Measurements from ENCODE around the gene GABRA4.
A peak's percentile ranks its signal among the peaks of the same experiment; 100 is the strongest.

GABRA4 gene

GRCh38 chr4:46993075-46994006 lies at the start of gene GABRA4:
TSS of gene GABRA4 (minus strand) at chr4:46993581. CDS start at chr4:46993424, 157 bp downstream.
- no peak for DNase-seq

GRCh38 chr4:47040828-47041227 lies 47.4 kb upstream of the GABRA4 start:
- no peak for DNase-seq

GRCh38 chr4:47038263-47038662 lies 44.9 kb upstream of the GABRA4 start:
- no peak for DNase-seq

GRCh38 chr4:47032405-47033106 lies 39.2 kb upstream of the GABRA4 start:
- DNase-seq = peak; percentile 56

GRCh38 chr4:47031751-47032404 lies 38.5 kb upstream of the GABRA4 start:
- DNase-seq = no peak

GRCh38 chr4:47031011-47031678 lies 37.8 kb upstream of the GABRA4 start, which contains the start of gene GABRB1:
TSS of gene GABRB1 (plus strand) at chr4:47031567.
- no peak for DNase-seq

GRCh38 chr4:47017494-47017893 lies 24.1 kb upstream of the GABRA4 start:
- no peak for DNase-seq

GRCh38 chr4:47017081-47017480 lies 23.7 kb upstream of the GABRA4 start:
- no peak for DNase-seq

GRCh38 chr4:47013373-47013772 lies 20.0 kb upstream of the GABRA4 start:
- DNase-seq = no peak

- no peak for DNase-seq
These were observed 19.3 kb upstream of the GABRA4 start for GRCh38 chr4:47012676-47013075.

GRCh38 chr4:47010912-47011446 lies 17.6 kb upstream of the GABRA4 start:
- DNase-seq = peak; percentile 47

GRCh38 chr4:47010347-47010911 lies 17.0 kb upstream of the GABRA4 start:
- DNase-seq = no peak

- DNase-seq = no peak
These were observed 9.2 kb upstream of the GABRA4 start for GRCh38 chr4:47002580-47002979.

GRCh38 chr4:47000406-47000805 lies 7.0 kb upstream of the GABRA4 start:
- DNase-seq = no peak

GRCh38 chr4:46999566-46999965 lies 6.2 kb upstream of the GABRA4 start:
- no peak for DNase-seq

- no peak for DNase-seq
These were observed 625 bp upstream of the GABRA4 start for GRCh38 chr4:46994007-46994405.

- no peak for DNase-seq
These were observed 1.0 kb downstream of the GABRA4 start for GRCh38 chr4:46992338-46992737.

- DNase-seq = no peak
These were observed 6.3 kb downstream of the GABRA4 start for GRCh38 chr4:46986922-46987638.

- DNase-seq = no peak
These were observed 8.6 kb downstream of the GABRA4 start for GRCh38 chr4:46984781-46985180.

GRCh38 chr4:46980851-46981250 lies 12.5 kb downstream of the GABRA4 start:
- no peak for DNase-seq

- no peak for DNase-seq
These were observed 13.7 kb downstream of the GABRA4 start for GRCh38 chr4:46979726-46980125.

GRCh38 chr4:46979283-46979682 lies 14.1 kb downstream of the GABRA4 start:
- no peak for DNase-seq
